GM12878 (cell line): Measurements from ENCODE around the gene HIVEP3. TPM values are rescaled to one million over a fixed set of nuclear protein-coding genes. Genes with fewer than 3 reads are reported as not detected.

Experiments
- ATAC-seq: fragments of 200-7000 bp; cut with Tn5 transposase; 3 replicates; pipeline ENCODE4 v1.9.1; 2020; ENCODE audit warnings: mild to moderate bottlenecking, moderate library complexity
- BruUV-seq: library from RNA; stranded (reverse); fragments of 400-500 nt; replicated peaks from 2 replicates; lab custom pipeline; 2021; lab: Mats Ljungman, UMichigan
- CTCF ChIA-PET: fragments of 300-600 bp; sonication (Branson Sonifier 250); formaldehyde crosslinking; extraction: SDS; loops from one replicate; lab custom pipeline; 2021; ENCODE audit warnings: inconsistent platforms; lab: Yijun Ruan, JAX
- POLR2A ChIA-PET: fragments of 350-600 bp; formaldehyde crosslinking; extraction: SDS; loops from one replicate; lab custom pipeline; 2021; ENCODE audit warnings: inconsistent platforms; lab: Charles Lee
- RAD21 ChIA-PET: fragments of 300-600 bp; sonication (Branson Sonifier 250); formaldehyde crosslinking; loops from one replicate; lab custom pipeline; 2023; ENCODE audit warnings: antibody characterized with exemption; ENCODE audit not compliant: unreplicated experiment; lab: Charles Lee
- SMC1A ChIA-PET: fragments of 300-600 bp; sonication (Branson Sonifier 250); formaldehyde crosslinking; loops from one replicate; lab custom pipeline; 2023; ENCODE audit not compliant: unreplicated experiment, uncharacterized antibody; lab: Charles Lee
- DNase-seq: peaks from one replicate; pipeline ENCODE4 v3.0.0-alpha.2; 2011; ENCODE audit warnings: low read depth, low spot score
- FAIRE-seq: peaks from 3 replicates; lab custom pipeline; 2011; peaks lifted over from hg19 to GRCh38; lab: Jason Lieb, UNC
- H2AFZ ChIP-seq: 2 replicates; pipeline ENCODE4 v1.6.0; 2011; ENCODE audit warnings: low read depth, low read length, control low read depth; ENCODE audit not compliant: control insufficient read depth
- H3K27ac ChIP-seq: 2 replicates; pipeline ENCODE4 v1.5.1; 2011; ENCODE audit warnings: control low read depth; ENCODE audit not compliant: control insufficient read depth, insufficient read depth
- H3K27me3 ChIP-seq, 2 experiments: replicated peaks in 1 of 2; 2 replicates each; pipeline versions ENCODE4 v1.6.0 to v1.6.1; 2011; ENCODE audit warnings: low read length in 1 of 2; ENCODE audit not compliant: control insufficient read depth in 2 of 2, insufficient read depth in 2 of 2
- H3K36me3 ChIP-seq, 2 experiments: 2 replicates each; pipeline ENCODE4 v1.5.1; 2011; ENCODE audit warnings: low read length in 1 of 2; ENCODE audit not compliant: control insufficient read depth in 2 of 2, insufficient read depth in 2 of 2
- H3K4me1 ChIP-seq: 2 replicates; pipeline ENCODE4 v1.6.1; 2011; ENCODE audit warnings: mild to moderate bottlenecking, low read length, moderate library complexity, mixed read lengths; ENCODE audit not compliant: control insufficient read depth, insufficient read depth
- H3K4me2 ChIP-seq: 2 replicates; pipeline ENCODE4 v1.6.0; 2011; ENCODE audit warnings: control low read depth; ENCODE audit not compliant: control insufficient read depth, insufficient read depth
- H3K4me3 ChIP-seq: fragments of 200-600 bp; sonication (generic); 2 replicates; pipeline ENCODE4 v1.5.1; 2016
- H3K79me2 ChIP-seq: 2 replicates; pipeline ENCODE4 v1.6.0; 2011; ENCODE audit warnings: low read length; ENCODE audit not compliant: control insufficient read depth, insufficient read depth
- H3K9ac ChIP-seq: 2 replicates; pipeline ENCODE4 v1.8.0; 2011; ENCODE audit warnings: low read length, control low read depth, mixed read lengths; ENCODE audit not compliant: control insufficient read depth, insufficient read depth
- H3K9me3 ChIP-seq: replicated peaks from 3 replicates; pipeline ENCODE4 v1.5.1; 2011; ENCODE audit warnings: mild to moderate bottlenecking, low read length; ENCODE audit not compliant: control insufficient read depth, insufficient read depth
- H4K20me1 ChIP-seq: 2 replicates; pipeline ENCODE4 v1.6.0; 2011; ENCODE audit not compliant: control insufficient read depth, insufficient read depth
- MXI1 ChIP-seq: fragments of 150-350 bp; IDR thresholded peaks from 2 replicates; pipeline ENCODE4 v1.6.1; 2011; ENCODE audit warnings: low read depth, mild to moderate bottlenecking, inconsistent platforms, low read length, improper control_type of control experiment
- PAX8 ChIP-seq: fragments of 450-650 bp; IDR thresholded peaks from 2 replicates; pipeline ENCODE4 v1.6.1; 2017; ENCODE audit warnings: mild to moderate bottlenecking, moderate library complexity
- PBX3 ChIP-seq: IDR thresholded peaks from 2 replicates; pipeline ENCODE4 v1.6.1; 2011; ENCODE audit warnings: mild to moderate bottlenecking, low read depth, low read length, moderate library complexity; ENCODE audit not compliant: insufficient replicate concordance
- SPI1 ChIP-seq: IDR thresholded peaks from 2 replicates; pipeline ENCODE4 v1.6.1; 2011; ENCODE audit warnings: low read depth, mild to moderate bottlenecking, low read length, moderate library complexity, borderline replicate concordance; ENCODE audit not compliant: insufficient read depth
- TBL1XR1 ChIP-seq: IDR thresholded peaks from 2 replicates; pipeline ENCODE4 v1.6.1; 2012; ENCODE audit warnings: low read depth, low read length, improper control_type of control experiment
- WGBS: methylation state at CpG from one replicate; pipeline ENCODE4 v1.1.6; 2016; ENCODE audit warnings: low lambda C conversion rate; ENCODE audit not compliant: insufficient replicate concordance, insufficient coverage; ENCODE audit errors: missing lambda C conversion rate; 5-methylcytosine and 5-hydroxymethylcytosine counted together
- in situ Hi-C: fragments of 300-500 bp; cut with MboI; formaldehyde crosslinking; loops from 9 replicates; pipeline ENCODE4 v1.14.3; 2018; ENCODE audit warnings: mixed read lengths
- intact Hi-C: fragments of 100-400 bp; cut with micrococcal nuclease; formaldehyde crosslinking; loops from one replicate; pipeline ENCODE4 v1.14.2; 2022; ENCODE audit not compliant: unreplicated experiment
- polyA plus RNA-seq, 11 experiments: library from polyadenylated mRNA; depleted of rRNA in 4 of 11; unstranded in 6 of 11; stranded (reverse) in 5 of 11; fragments of >200 nt; fragmentation: Nextera tagmentation in 4 of 11; fragmentation: Illumina TruSeq in 1 of 11; extraction: Ambion mirVana in 4 of 11; extraction: Trizol in 1 of 11; gene quantifications; 1 replicate in 1 of 11; 2 replicates in 10 of 11; pipeline versions ENCODE4 v1.2.1 to v1.2.3, GENCODE V29; 2011 to 2016; ENCODE audit warnings: inconsistent platforms in 2 of 11, missing spikeins in 2 of 11, low read depth in 1 of 11
- total RNA-seq, 4 experiments: library from RNA; depleted of rRNA in 3 of 4; stranded (reverse); fragments of >200 nt in 3 of 4; fragmentation: Illumina TruSeq in 1 of 4; extraction: Trizol in 1 of 4; gene quantifications; 2 replicates each; pipeline versions ENCODE4 v1.2.1 to v1.2.3, GENCODE V29; 2013 to 2021

Gene HIVEP3
- total and polyA plus RNA-seq, 10 of the 15 experiments (the other 5 are each of a cell fraction or from before 2014, with no cell fraction given): 1.8 to 13.6 (median 3.8) TPM

- Histone ChIP-seq H3K4me2 (no peak overlapping the region), H3K9me3 (no peaks in the 10 kb centered on the region), H3K27me3 (no peaks in the 10 kb centered on the region), H3K27ac (no peak overlapping the region), H3K36me3 (no peaks in the 10 kb centered on the region; a peak in 2 of 4 replicates), H3K4me3 (no peak overlapping the region), H3K79me2 (no peaks in the 10 kb centered on the region), H3K9ac (no peak overlapping the region), H4K20me1 (no peaks in the 10 kb centered on the region), H2AFZ (no peak overlapping the region)
- intact Hi-C loops: loop anchor here (5.0 kb wide), 1 partner anchor 348 kb away; no protein-coding TSS in a partner anchor
- DNase-seq: no peak
- CTCF ChIA-PET: interaction anchor here (1.1 to 1.2 kb wide), 2 partner anchors 292 to 653 kb away, joined by 3 to 4 read pairs; no protein-coding TSS in a partner anchor
- FAIRE-seq: no peak
- ATAC-seq: no peak
- TF ChIP-seq TBL1XR1 (no peak), PAX8 (no peak)
- TF ChIP-seq, all 136 proteins: peak for 0
- H3K4me1 ChIP-seq: peaks cover 6% of the 10 kb centered on the region; the same call in 1 of the 2 replicates
- ChIA-PET POLR2A (no interaction called here), SMC1A (no interaction called here), RAD21 (no interaction called here)
- 72% methylated on average over 5 of the region's 5 CpGs for WGBS
- no TSS peak for BruUV-seq
- in situ Hi-C loops: no loop called here
Observed at GRCh38 chr1:41519667-41520066, 399.1 kb downstream of the HIVEP3 start.

GRCh38 chr1:41518471-41518870 is 400.3 kb downstream of the HIVEP3 start:
- H2AFZ ChIP-seq: no peak overlapping the region
- no peak for DNase-seq
- H3K79me2 ChIP-seq: no peaks in the 10 kb centered on the region
- 65% methylated on average over 5 of the region's 5 CpGs for WGBS
- ChIA-PET POLR2A (interaction anchor here (0.6 kb wide), 1 partner anchor 106 kb away, joined by 4 read pairs; no protein-coding TSS in a partner anchor), CTCF (interaction anchor here (0.6 to 7.0 kb wide), 4 partner anchors 25 to 656 kb away, joined by 3 to 59 read pairs (median 14); no protein-coding TSS in a partner anchor), SMC1A (no interaction called here), RAD21 (interaction anchor here (0.6 to 0.9 kb wide), 4 partner anchors 31 to 629 kb away, joined by 3 to 4 read pairs (median 3); no protein-coding TSS in a partner anchor)
- no peak overlapping the region for H3K4me3 ChIP-seq
- H4K20me1 ChIP-seq: no peaks in the 10 kb centered on the region
- in situ Hi-C loops (no loop called here), intact Hi-C loops (loop anchor here (5.0 kb wide), 1 partner anchor 349 kb away; no protein-coding TSS in a partner anchor)
- no peak overlapping the region for H3K27ac ChIP-seq
- no peaks in the 10 kb centered on the region for H3K27me3 ChIP-seq
- peaks cover 6% of the 10 kb centered on the region; the same call in 1 of the 2 replicates for H3K4me1 ChIP-seq
- no peak for FAIRE-seq
- H3K4me2 ChIP-seq: no peak overlapping the region
- BruUV-seq: no TSS peak
- ATAC-seq: no peak
- no peak overlapping the region for H3K9ac ChIP-seq
- TF ChIP-seq SPI1 (peak; percentile 76), MXI1 (no peak), PBX3 (no peak)
- no peaks in the 10 kb centered on the region for H3K9me3 ChIP-seq
- no peaks in the 10 kb centered on the region; a peak in 2 of 4 replicates for H3K36me3 ChIP-seq
